Measurements from ENCODE around the gene FNDC3B. TPM values are rescaled to one million over a fixed set of nuclear protein-coding genes. Genes with fewer than 3 reads are reported as not detected.

FNDC3B gene
- total and polyA plus RNA-seq, 2 of the 8 experiments (the other 6 are each of a cell fraction or from before 2014, with no cell fraction given) = 14.1 to 44.4 TPM

DNA sequence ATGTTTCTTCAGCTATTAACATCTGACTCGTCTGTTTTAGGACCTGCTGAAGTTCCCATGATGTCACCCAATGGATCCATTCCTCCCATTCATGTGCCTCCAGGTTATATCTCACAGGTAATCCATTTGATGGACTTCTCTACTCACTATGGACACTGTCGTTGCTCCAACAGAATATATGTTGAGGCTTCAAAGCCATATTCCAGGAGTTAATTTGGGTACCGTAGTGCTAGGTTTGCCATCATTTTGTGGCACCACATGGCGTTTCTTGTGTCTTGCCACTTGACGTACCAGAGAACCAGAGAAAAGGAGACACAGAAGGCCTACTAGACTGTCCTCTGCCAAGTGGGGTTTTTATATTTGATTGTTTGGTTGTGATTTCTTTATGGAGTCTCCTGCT, 187.5 kb downstream of the FNDC3B start:
- WGBS, 2 experiments (ENCODE audit: extremely low coverage in 1 of 2, insufficient coverage in 1 of 2, insufficient read length in 1 of 2, insufficient replicate concordance in 2 of 2, low coverage in 1 of 2, low lambda C conversion rate in 2 of 2, missing lambda C conversion rate in 1 of 2) = 90% methylated on average over 5 of the region's 5 CpGs; no CpG with 5 or more reads in 1 of the 2 experiments
- Histone ChIP-seq H3K79me2 (ENCODE audit: control insufficient read depth in 1 of 2, insufficient read depth in 2 of 2, low read length in 2 of 2) (peaks cover 3 to 37% of the 10 kb centered on the region in 2 experiments; a peak in 3 of 4 replicates), H3K14ac (ENCODE audit: insufficient read length) (no peak overlapping the region)
- no peak for TF ChIP-seq RFX5 (IDR thresholded peaks at IDR 0.05; ENCODE audit: borderline replicate concordance, low read depth, low read length)
- TF ChIP-seq EGR1 (IDR thresholded peaks at IDR 0.05; ENCODE audit: borderline replicate concordance, low read depth, low read length) = no peak
- no peak for TF ChIP-seq MAFK (IDR thresholded peaks at IDR 0.05; ENCODE audit: low read depth, low read length)
- no peak for TF ChIP-seq GABPA (IDR thresholded peaks at IDR 0.05; ENCODE audit: borderline replicate concordance, insufficient read depth, low read length)
- TF ChIP-seq KDM1A (IDR thresholded peaks at IDR 0.05; ENCODE audit: borderline replicate concordance, low read length) = no peak
- TF ChIP-seq JUND (IDR thresholded peaks at IDR 0.05; ENCODE audit: low read length) = no peak
- TF ChIP-seq CTCF (IDR thresholded peaks at IDR 0.05; ENCODE audit: control extremely low read depth in 1 of 3, insufficient read depth in 1 of 3, low read depth in 1 of 3, low read length in 3 of 3) = no peak
- TF ChIP-seq POLR2AphosphoS5 (IDR thresholded peaks at IDR 0.05; ENCODE audit: low read depth, low read length) = no peak
- TF ChIP-seq SIX5 (IDR thresholded peaks at IDR 0.05; ENCODE audit: low read depth, low read length) = no peak
- no peak for TF ChIP-seq SP4 (IDR thresholded peaks at IDR 0.05; ENCODE audit: low read length)
- TF ChIP-seq CBX5 (IDR thresholded peaks at IDR 0.05; ENCODE audit: low read depth, low read length) = no peak
- TF ChIP-seq RNF2 (IDR thresholded peaks at IDR 0.05; ENCODE audit: borderline replicate concordance, low read depth, low read length, missing control alignments, poor library complexity, severe bottlenecking) = no peak

More for the DNA sequence above, 187.5 kb downstream of the FNDC3B start:
- H3K9me3 ChIP-seq (ENCODE audit: insufficient read depth in 2 of 2, low read depth in 1 of 2, low read length in 1 of 2) = no peaks in the 10 kb centered on the region
- H3K9ac ChIP-seq (replicated peaks in 1 of 4; ENCODE audit: extremely low read depth in 1 of 4, low read depth in 3 of 4, low read length in 3 of 4) = no peak overlapping the region
- no peaks in the 10 kb centered on the region for H3K79me1 ChIP-seq (ENCODE audit: low read depth, low read length)
- no peaks in the 10 kb centered on the region; the same call in 1 of the 2 replicates for H3K23me2 ChIP-seq (ENCODE audit: low read depth, low read length)
- no peak for DNase-seq (ENCODE audit: low read depth in 1 of 2, low spot score in 2 of 2)
- no peak overlapping the region for H2BK5ac ChIP-seq (ENCODE audit: low read depth, low read length)
- no peaks in the 10 kb centered on the region for H4K20me1 ChIP-seq (replicated peaks in 1 of 2; ENCODE audit: control insufficient read depth in 1 of 2, insufficient read depth in 2 of 2, low read length in 2 of 2)
- H2AFZ ChIP-seq (ENCODE audit: low read length) = no peak overlapping the region
- FAIRE-seq = no peak
- H3K27me3 ChIP-seq (replicated peaks in 1 of 4; ENCODE audit: control insufficient read depth in 3 of 4, extremely low read depth in 1 of 4, insufficient read depth in 3 of 4, low read length in 3 of 4) = no peaks in the 10 kb centered on the region
- no peaks in the 10 kb centered on the region; a peak in 2 of 8 replicates for H3K36me3 ChIP-seq (ENCODE audit: control insufficient read depth in 2 of 4, insufficient read depth in 4 of 4, low read length in 3 of 4)
- ChIA-PET CTCF (ENCODE audit: partially characterized antibody) (no interaction called here), POLR2A (ENCODE audit: partially characterized antibody) (no interaction called here)
- H4K8ac ChIP-seq (ENCODE audit: extremely low read depth, insufficient read depth, low read length) = no peak overlapping the region
- H3K4me2 ChIP-seq (ENCODE audit: insufficient read depth in 1 of 2, low read depth in 2 of 2, low read length in 2 of 2) = no peak overlapping the region
- no peak overlapping the region for H2BK12ac ChIP-seq (ENCODE audit: low read depth, low read length)
- no peak overlapping the region for H4K91ac ChIP-seq (replicated peaks; ENCODE audit: insufficient read length, low read length)
- no peak overlapping the region for H3K56ac ChIP-seq (replicated peaks; ENCODE audit: insufficient read length, low read depth, low read length)
- no peak overlapping the region for H3K27ac ChIP-seq (ENCODE audit: low read depth, low read length)
- no peak overlapping the region for H3K18ac ChIP-seq (ENCODE audit: extremely low read depth, low read length)
- no peak overlapping the region for H4K5ac ChIP-seq (ENCODE audit: insufficient read length, low read depth, low read length)
- H3K4me3 ChIP-seq (ENCODE audit: extremely low read depth in 1 of 4, insufficient read depth in 2 of 4, low read depth in 3 of 4, low read length in 4 of 4) = no peak overlapping the region
- H3K4me1 ChIP-seq (replicated peaks in 1 of 4; ENCODE audit: control insufficient read depth in 3 of 4, insufficient read depth in 4 of 4, low read length in 3 of 4) = peaks cover 3 to 14% (median 7%) of the 10 kb centered on the region in 4 experiments
- no peak overlapping the region for H3K23ac ChIP-seq (ENCODE audit: insufficient read length)
- H2BK15ac ChIP-seq (ENCODE audit: low read length) = no peak overlapping the region
- H2BK20ac ChIP-seq (ENCODE audit: low read length) = no peak overlapping the region
- no peak overlapping the region for H3K4ac ChIP-seq (replicated peaks; ENCODE audit: insufficient read length, low read depth, low read length)
- no peak overlapping the region for H2BK120ac ChIP-seq (replicated peaks; ENCODE audit: low read depth, low read length)
- H2AK5ac ChIP-seq (ENCODE audit: low read depth, low read length) = no peak overlapping the region
